Right lung (tissue), 5 donors: ENCODE results near the gene SAMSN1. TPM values are rescaled to one million over a fixed set of nuclear protein-coding genes. Genes with fewer than 3 reads are reported as not detected.
"Not testable (repeated sequence)": the region's sequence is repeated elsewhere in the genome, so short reads cannot be mapped to it uniquely, and the experiment has no call there.

Experiments used
- DNase-seq, 2 donors: peaks; one replicate each; pipeline ENCODE4 v3.0.0-alpha.2; 2013
- polyA plus RNA-seq, 5 donors: library from polyadenylated mRNA; unstranded; fragments of 120-200 nt; gene quantifications; one replicate each; pipeline versions ENCODE4 v1.2.1 to v1.2.3, GENCODE V29; 2013; ENCODE audit warnings: inconsistent platforms in 1 of 5, low replicate concordance in 1 of 5; ENCODE audit not compliant: insufficient read length in 5 of 5, insufficient read depth in 1 of 5

Gene SAMSN1
- polyA plus RNA-seq, 5 donors = 1.4 to 2.6 (median 1.9) TPM

DNA sequence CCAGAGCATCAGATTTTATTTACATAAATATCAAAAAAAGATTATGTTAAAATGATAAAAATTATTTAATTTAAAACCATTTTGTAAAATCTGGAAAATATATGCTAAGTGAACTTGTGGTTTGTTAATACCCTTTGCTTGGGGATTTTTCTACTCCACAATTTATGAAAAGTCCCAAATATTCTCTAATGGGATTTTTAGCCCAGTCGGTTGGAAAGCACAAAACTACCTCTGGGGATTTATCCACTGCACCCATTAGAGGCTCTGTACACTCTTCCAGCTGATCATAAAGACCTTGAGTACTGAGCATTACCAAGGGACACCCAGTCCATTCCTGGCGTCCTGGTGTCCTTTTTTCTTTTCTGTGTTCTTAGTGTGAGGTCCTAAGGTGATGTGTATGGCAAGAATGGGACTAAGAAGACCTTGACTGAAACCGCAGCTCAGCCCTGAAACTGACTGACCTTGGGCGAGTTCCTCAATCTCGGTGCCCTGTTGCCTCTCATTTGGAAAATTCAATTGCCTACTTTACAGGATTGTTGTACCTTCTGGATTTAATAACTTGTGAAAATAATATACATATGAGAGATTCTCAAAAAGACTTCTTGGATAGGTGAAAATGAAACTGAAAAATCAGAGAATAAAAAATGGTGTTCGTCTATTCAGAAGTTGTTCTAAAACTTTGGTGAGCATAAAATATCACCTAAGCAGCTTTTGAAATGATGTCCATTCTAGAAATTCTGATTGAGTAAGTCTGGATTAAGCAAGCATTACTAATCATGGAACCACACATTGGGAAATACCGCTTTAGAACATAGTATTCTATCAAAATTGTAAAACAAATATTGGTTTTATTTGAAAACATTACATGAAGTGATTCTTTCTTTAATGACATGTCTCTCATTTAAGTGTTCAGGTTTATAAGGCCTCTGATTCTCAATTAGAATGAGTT, 21.5 kb upstream of the SAMSN1 start:
- DNase-seq = no peak

- no peak for DNase-seq
Observed at GRCh38 chr21:14566894-14567293, 20.8 kb upstream of the SAMSN1 start.

GRCh38 chr21:14562959-14563358, 16.8 kb upstream of the SAMSN1 start:
- no peak for DNase-seq

DNA sequence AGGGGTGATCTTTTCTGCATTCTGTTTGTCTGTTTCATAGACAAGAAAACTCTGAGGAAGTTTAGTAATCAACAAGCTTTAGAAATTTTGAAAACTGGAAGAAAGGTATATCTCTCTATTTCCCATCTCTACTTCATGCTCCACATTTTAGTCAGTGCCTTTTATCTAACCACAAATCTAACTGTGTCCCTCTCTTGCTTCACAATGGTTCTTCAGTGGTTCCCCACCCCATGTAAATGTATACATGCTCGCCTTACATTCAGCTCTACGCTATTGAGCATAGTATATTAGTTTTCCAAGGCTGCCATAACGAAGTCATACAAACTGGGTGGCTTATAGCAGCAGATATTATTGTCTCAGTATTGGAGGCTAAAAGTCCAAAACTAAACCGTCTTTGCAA, 14.4 kb upstream of the SAMSN1 start:
- no peak for DNase-seq

DNA sequence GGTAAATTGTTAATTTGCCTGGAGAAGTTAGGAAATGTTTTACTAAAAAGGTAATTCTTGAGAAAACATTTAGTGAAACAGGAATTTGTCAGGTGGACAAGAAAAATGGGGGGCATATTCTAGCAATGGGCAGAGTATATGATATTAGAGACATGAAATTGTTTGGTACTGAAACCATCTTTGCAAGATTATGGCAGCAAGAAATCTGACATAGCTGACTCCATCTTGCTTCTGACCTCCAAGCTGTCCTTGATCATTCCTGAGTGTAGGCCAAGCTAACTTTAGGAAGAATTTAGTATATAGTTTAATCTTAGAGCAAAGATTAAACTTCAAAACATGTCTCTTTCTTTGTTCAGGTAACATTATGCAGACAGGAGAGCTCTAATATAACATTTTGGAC, 14.0 kb upstream of the SAMSN1 start:
- no peak for DNase-seq

DNA sequence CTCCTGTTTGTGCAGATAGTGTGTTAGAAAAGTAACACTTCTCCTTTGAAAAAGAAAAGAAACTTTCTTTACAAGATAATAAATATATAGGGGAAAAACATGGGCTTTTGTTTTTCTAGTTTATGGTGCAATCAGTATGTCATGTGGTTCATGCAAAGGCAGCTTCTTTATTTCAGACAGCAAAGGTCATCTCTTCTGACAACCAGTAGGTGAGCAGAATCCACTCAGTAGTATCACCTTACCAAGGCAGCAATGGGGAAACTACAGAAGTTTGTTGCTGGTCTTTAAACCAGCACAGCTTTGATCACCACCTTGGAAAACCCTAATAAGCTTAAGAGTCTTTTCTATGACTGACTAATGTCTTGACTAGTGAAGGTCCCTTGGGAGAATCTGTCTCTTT, 13.0 kb upstream of the SAMSN1 start:
- no peak for DNase-seq

- no peak for DNase-seq
Observed at GRCh38 chr21:14557413-14557812, 11.3 kb upstream of the SAMSN1 start.

- DNase-seq = no peak
Observed at GRCh38 chr21:14554948-14555347, 8.8 kb upstream of the SAMSN1 start.

DNA sequence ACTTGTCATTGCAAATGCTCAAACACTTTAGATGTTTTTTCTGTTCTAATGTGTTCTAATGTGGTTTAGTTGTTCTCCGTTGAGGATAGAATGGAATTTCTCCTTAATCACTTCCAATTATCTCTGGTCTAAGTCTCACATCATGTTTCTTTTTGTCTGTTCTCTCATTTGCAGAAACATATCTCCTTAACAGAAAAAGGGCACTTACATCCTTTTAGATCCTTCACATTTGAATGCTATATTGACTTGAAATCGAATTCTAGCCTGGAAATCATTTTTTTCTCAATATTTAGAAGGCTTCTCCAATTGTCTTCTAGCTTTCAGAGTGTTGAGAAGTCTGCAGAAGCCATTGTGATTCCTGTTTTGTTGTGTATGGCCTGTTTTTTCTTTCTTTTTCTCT, 7.3 kb upstream of the SAMSN1 start:
- no peak for DNase-seq

GRCh38 chr21:14551741-14552140, 5.6 kb upstream of the SAMSN1 start:
- DNase-seq = no peak

DNA sequence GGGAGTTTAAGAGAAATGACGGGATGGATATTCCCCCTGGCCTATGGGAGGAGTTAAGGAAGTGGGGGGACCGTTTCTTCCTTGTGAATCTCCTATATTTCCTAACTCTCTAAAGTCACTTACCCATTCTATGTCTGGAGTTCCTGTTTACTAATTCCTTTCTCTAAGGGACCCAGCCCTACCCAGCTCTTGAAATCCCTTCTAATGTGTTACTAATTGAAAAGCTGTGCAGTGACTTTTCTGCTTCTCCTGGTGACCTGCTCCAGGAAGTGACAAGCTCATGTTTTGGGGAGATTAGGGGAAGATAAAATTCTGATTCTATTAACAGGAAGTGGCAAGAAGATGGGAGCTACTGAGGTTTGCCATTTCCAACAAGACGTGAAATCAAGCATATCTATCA, 4.0 kb upstream of the SAMSN1 start:
- no peak for DNase-seq

DNA sequence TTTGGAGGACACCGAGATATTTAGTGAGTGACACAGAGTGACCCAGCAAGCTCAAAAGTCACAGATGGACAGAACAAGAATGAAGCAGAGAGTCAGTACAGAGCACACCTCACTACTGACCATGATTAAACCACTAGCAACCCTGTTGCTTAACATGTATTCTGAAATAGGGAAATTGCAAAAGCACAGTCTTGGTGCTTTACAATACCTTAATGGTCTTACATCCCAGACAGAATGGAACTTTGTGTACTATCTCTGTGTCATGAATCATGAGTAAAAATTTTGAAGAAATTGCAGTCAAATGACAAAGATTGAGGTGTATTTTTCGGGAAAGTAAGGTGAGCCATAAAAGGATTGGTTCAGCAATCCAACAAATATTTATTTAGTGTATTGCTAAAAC, 2.7 kb upstream of the SAMSN1 start:
- no peak for DNase-seq

GRCh38 chr21:14547834-14548513, 1.9 kb upstream of the SAMSN1 start:
- DNase-seq = no peak

DNA sequence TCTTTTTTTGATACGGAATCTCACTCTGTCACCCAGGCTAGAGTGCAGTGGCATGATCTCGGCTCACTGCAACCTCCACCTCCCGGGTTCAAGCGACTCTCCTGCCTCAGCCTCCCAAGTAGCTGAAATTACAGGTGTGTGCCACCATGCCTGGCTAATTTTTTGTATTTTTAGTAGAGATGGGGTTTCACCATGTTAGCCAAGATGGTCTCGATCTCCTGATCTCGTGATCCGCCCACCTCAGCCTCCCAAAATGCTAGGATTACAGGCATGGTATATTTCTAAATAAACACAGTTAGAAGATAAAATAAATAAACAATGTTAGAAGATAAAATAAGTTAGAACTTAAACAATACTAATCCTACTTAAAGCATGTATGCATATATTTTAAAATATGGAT, 604 bp upstream of the SAMSN1 start:
- DNase-seq = not testable (repeated sequence)

GRCh38 chr21:14543983-14544382, 2.1 kb downstream of the SAMSN1 start:
- no peak for DNase-seq

- DNase-seq = no peak
Observed at GRCh38 chr21:14542638-14543037, 3.5 kb downstream of the SAMSN1 start.

- DNase-seq = no peak
Observed at GRCh38 chr21:14541841-14542490, 4.1 kb downstream of the SAMSN1 start.

GRCh38 chr21:14538483-14538882, 7.6 kb downstream of the SAMSN1 start:
- no peak for DNase-seq

DNA sequence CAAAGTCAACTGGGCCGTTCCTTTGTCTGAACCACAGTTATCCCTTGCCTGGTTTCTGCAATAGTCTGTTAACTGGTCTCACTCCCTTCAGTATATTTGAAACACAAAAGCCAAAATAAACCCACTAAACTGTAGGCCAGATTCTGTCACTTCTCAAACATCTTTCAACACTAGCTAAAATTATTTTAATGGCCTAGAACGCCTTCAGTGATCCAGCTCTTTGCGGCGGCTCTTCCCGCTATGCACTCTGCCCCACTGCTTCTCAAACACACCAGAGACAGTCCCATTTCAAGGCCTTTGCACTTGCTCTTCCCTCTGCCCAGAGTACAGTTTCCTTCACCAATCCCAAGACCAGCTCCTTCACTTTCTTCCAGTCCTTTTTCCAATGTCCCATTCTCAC, 9.2 kb downstream of the SAMSN1 start:
- no peak for DNase-seq

GRCh38 chr21:14535702-14536101, 10.4 kb downstream of the SAMSN1 start:
- DNase-seq = no peak

GRCh38 chr21:14533499-14534428, 12.4 kb downstream of the SAMSN1 start:
- no peak for DNase-seq
